ENCODE data around the gene PROZ. TPM values are rescaled to one million over a fixed set of nuclear protein-coding genes. Genes with fewer than 3 reads are reported as not detected.

Gene PROZ
- total RNA-seq, 1 donor from 2014 or later: not detected

GRCh38 chr13:113209336-113209758 lies 50.9 kb downstream of the PROZ start, which contains the start of gene CUL4A:
Gene CUL4A (plus strand): TSS chr13:113209613. CDS start chr13:113209628, 15 bp downstream.
- ATAC-seq (peak; percentile 84), DNase-seq (ENCODE audit: missing footprints) (peak; percentile 91)
- intact Hi-C loops (cut with DNase I): loop anchor here (5.0 kb wide), 1 partner anchor 57 kb away; no protein-coding TSS in a partner anchor

- DNase-seq (ENCODE audit: missing footprints) (peak; percentile 78), ATAC-seq (no peak)
- intact Hi-C loops (cut with DNase I): loop anchor here (5.0 kb wide), 1 partner anchor 58 kb away; no protein-coding TSS in a partner anchor
These were observed 51.4 kb downstream of the PROZ start for GRCh38 chr13:113209759-113210421.

- intact Hi-C loops (cut with DNase I): no loop called here
- DNase-seq (ENCODE audit: missing footprints): no peak
- no peak for ATAC-seq
These were observed 52.4 kb downstream of the PROZ start for GRCh38 chr13:113210833-113211232.

- no peak for DNase-seq (ENCODE audit: missing footprints)
- no peak for ATAC-seq
- intact Hi-C loops (cut with DNase I): no loop called here
These were observed 53.3 kb downstream of the PROZ start for GRCh38 chr13:113211774-113212173.

- intact Hi-C loops (cut with DNase I): no loop called here
- ATAC-seq (peak; percentile 79), DNase-seq (ENCODE audit: missing footprints) (no peak)
These were observed 58.0 kb downstream of the PROZ start for GRCh38 chr13:113216254-113217048.

GRCh38 chr13:113218586-113218985 lies 60.1 kb downstream of the PROZ start:
- no peak for DNase-seq (ENCODE audit: missing footprints)
- no peak for ATAC-seq
- intact Hi-C loops (cut with DNase I): no loop called here

GRCh38 chr13:113219256-113219940 lies 61.0 kb downstream of the PROZ start:
- intact Hi-C loops (cut with DNase I): no loop called here
- DNase-seq (ENCODE audit: missing footprints): no peak
- no peak for ATAC-seq

- intact Hi-C loops (cut with DNase I): loop anchor here (5.0 kb wide), 2 partner anchors 68 to 183 kb away; no protein-coding TSS in a partner anchor
- no peak for ATAC-seq
- DNase-seq (ENCODE audit: missing footprints): no peak
These were observed 61.7 kb downstream of the PROZ start for GRCh38 chr13:113220141-113220598.

- DNase-seq (ENCODE audit: missing footprints) (peak; percentile 75), ATAC-seq (peak; percentile 58)
- intact Hi-C loops (cut with DNase I): loop anchor here (5.0 kb wide), 2 partner anchors 69 to 184 kb away; no protein-coding TSS in a partner anchor
These were observed 62.4 kb downstream of the PROZ start for GRCh38 chr13:113220877-113221276.

Other genes starting within 250 kb of the PROZ start
- gene MCF2L, start 189.4 kb upstream of the PROZ start, total RNA-seq: 45.9 TPM
- gene F7, start 52.9 kb upstream of the PROZ start, total RNA-seq: not detected
- gene F10, start 35.8 kb upstream of the PROZ start, total RNA-seq: 5.2 TPM
- 57.2 TPM for gene PCID2, start 50.0 kb downstream of the PROZ start, total RNA-seq
- gene CUL4A, start 51.0 kb downstream of the PROZ start, total RNA-seq: 143 TPM
- gene LAMP1, start 138.6 kb downstream of the PROZ start, total RNA-seq: 104 TPM
- gene GRTP1, start 205.5 kb downstream of the PROZ start, total RNA-seq: 1.5 TPM